Thyroid gland (tissue), 4 donors: ENCODE measurements around the gene MCAM.

Experiments used
- CTCF ChIP-seq, 6 experiments: fragments of 200-600 bp in 3 of 6; fragments of 450-650 bp in 3 of 6; sonication (generic) in 3 of 6; IDR thresholded peaks; one replicate each; pipeline ENCODE4 v1.5.1; 2016 to 2019; ENCODE audit warnings: antibody characterized with exemption in 6 of 6, mild to moderate bottlenecking in 2 of 6, inconsistent platforms in 1 of 6, moderate library complexity in 1 of 6
- POLR2A ChIP-seq, 2 donors: fragments of 450-650 bp; IDR thresholded peaks; one replicate each; pipeline ENCODE4 v1.6.1; 2017; ENCODE audit warnings: antibody characterized with exemption in 2 of 2, mild to moderate bottlenecking in 2 of 2, moderate library complexity in 1 of 2

GRCh38 chr11:119336744-119337469 is 20.0 kb upstream of the MCAM start:
- TF ChIP-seq CTCF (IDR thresholded peaks at IDR 0.05): no peak
- TF ChIP-seq POLR2A (IDR thresholded peaks at IDR 0.05): no peak
